GM18870 (cell line): ENCODE results near the gene KIF1C.
"Not testable (repeated sequence)": the region's sequence is repeated elsewhere in the genome, so short reads cannot be mapped to it uniquely, and the experiment has no call there.

Experiments used
- ATAC-seq: cut with Tn5 transposase; IDR thresholded peaks from one replicate; pipeline ENCODE4 v1.9.1; 2021; ENCODE audit warnings: moderate library complexity; ENCODE audit not compliant: unreplicated experiment

Gene KIF1C

GRCh38 chr17:4999430-5000093, 1.8 kb downstream of the KIF1C start:
- ATAC-seq: no peak

GRCh38 chr17:5000237-5000639, 2.5 kb downstream of the KIF1C start:
- ATAC-seq: no peak

- ATAC-seq: no peak
Measured at GRCh38 chr17:5002121-5002788, 4.5 kb downstream of the KIF1C start.

GRCh38 chr17:5003214-5003867, 5.6 kb downstream of the KIF1C start:
- ATAC-seq: no peak

- ATAC-seq: no peak
Measured at GRCh38 chr17:5011928-5012327, 14.2 kb downstream of the KIF1C start.

- ATAC-seq: no peak
Measured at GRCh38 chr17:5014357-5014756, 16.6 kb downstream of the KIF1C start.

GRCh38 chr17:5019475-5019956, 21.8 kb downstream of the KIF1C start:
- no peak for ATAC-seq

- no peak for ATAC-seq
Measured at GRCh38 chr17:5020502-5021023, 22.8 kb downstream of the KIF1C start.

GRCh38 chr17:5022171-5022711, 24.5 kb downstream of the KIF1C start:
- ATAC-seq: no peak

- no peak for ATAC-seq
Measured at GRCh38 chr17:5023588-5024147, 25.9 kb downstream of the KIF1C start.

GRCh38 chr17:5024604-5025003, 26.9 kb downstream of the KIF1C start:
- no peak for ATAC-seq

- ATAC-seq: no peak
Measured at GRCh38 chr17:5027299-5027698, 29.5 kb downstream of the KIF1C start.

GRCh38 chr17:5027916-5028315, 30.2 kb downstream of the KIF1C start:
- ATAC-seq: no peak

- not testable (repeated sequence) for ATAC-seq
Measured at GRCh38 chr17:5030168-5030567, 32.4 kb downstream of the KIF1C start.

GRCh38 chr17:5031365-5032082, 33.8 kb downstream of the KIF1C start:
- ATAC-seq: no peak

- no peak for ATAC-seq
Measured at GRCh38 chr17:5032865-5033264, 35.1 kb downstream of the KIF1C start.

- no peak for ATAC-seq
Measured at GRCh38 chr17:5033352-5034015, 35.7 kb downstream of the KIF1C start.

- no peak for ATAC-seq
Measured at GRCh38 chr17:5034063-5034462, 36.3 kb downstream of the KIF1C start.

- no peak for ATAC-seq
Measured at GRCh38 chr17:5034651-5035050, 36.9 kb downstream of the KIF1C start.

GRCh38 chr17:5035315-5035714, 37.6 kb downstream of the KIF1C start, which contains the start of gene SLC52A1:
TSS of gene SLC52A1 (minus strand) at chr17:5035426. CDS start at chr17:5034606, 820 bp downstream.
- no peak for ATAC-seq
